Fibroblast of lung (primary cell): ENCODE data around the gene HMX3.

Experiments
- EZH2 ChIP-seq: IDR thresholded peaks from 2 replicates; pipeline ENCODE4 v1.5.1; 2012; ENCODE audit warnings: low read length, control low read depth, mild to moderate bottlenecking; ENCODE audit errors: missing control alignments
- TF ChIP-seq, protein P1 (sequence below), 2 donors: IDR thresholded peaks in 1 of 2; conservative IDR thresholded peaks in 1 of 2; 1 replicate in 1 of 2; 2 replicates in 1 of 2; pipeline ENCODE4 v1.5.1; 2011 to 2012; ENCODE audit warnings: low read length in 2 of 2, control low read depth in 1 of 2, inconsistent platforms in 1 of 2, low read depth in 1 of 2, mild to moderate bottlenecking in 1 of 2

DNA sequence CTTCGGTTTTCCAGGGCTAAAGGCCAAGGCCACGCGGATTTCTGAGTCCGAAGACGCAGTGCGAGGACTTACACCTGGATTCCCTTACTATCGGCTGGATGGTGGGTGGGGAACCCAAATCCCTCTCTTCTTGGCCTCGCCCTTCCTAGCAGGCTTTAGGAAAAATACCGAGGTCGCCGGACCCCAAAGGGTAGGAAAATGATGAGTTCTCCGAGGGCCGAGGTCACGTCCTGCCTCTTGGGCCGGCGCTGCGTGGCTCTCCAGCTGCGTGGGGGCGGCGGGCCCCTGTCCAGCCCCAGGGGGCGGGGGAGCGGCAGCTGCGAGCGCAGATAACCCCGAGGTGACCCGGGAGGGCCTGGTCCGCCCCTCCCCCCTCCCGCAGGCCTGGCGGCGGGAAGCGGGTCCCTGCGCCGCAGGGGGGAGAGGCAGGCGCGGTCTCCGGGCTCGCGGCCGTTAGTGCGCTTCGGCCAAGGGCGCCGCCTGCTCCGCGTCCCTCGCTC lies 805 bp upstream of the HMX3 start:
- TF ChIP-seq, protein P1, sequence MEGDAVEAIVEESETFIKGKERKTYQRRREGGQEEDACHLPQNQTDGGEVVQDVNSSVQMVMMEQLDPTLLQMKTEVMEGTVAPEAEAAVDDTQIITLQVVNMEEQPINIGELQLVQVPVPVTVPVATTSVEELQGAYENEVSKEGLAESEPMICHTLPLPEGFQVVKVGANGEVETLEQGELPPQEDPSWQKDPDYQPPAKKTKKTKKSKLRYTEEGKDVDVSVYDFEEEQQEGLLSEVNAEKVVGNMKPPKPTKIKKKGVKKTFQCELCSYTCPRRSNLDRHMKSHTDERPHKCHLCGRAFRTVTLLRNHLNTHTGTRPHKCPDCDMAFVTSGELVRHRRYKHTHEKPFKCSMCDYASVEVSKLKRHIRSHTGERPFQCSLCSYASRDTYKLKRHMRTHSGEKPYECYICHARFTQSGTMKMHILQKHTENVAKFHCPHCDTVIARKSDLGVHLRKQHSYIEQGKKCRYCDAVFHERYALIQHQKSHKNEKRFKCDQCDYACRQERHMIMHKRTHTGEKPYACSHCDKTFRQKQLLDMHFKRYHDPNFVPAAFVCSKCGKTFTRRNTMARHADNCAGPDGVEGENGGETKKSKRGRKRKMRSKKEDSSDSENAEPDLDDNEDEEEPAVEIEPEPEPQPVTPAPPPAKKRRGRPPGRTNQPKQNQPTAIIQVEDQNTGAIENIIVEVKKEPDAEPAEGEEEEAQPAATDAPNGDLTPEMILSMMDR (conservative IDR thresholded peaks at IDR 0.05 in 1 of 2, IDR thresholded peaks at IDR 0.05 in 1 of 2; ENCODE audit: low read depth in 1 of 2, low read length in 2 of 2), result no peak
- TF ChIP-seq EZH2, result peak; percentile 94
